Fibroblast of lung (primary cell): ENCODE data around the gene NUDT3.
"Not testable (repeated sequence)": the region's sequence is repeated elsewhere in the genome, so short reads cannot be mapped to it uniquely, and the experiment has no call there.

Source experiments
- EZH2 ChIP-seq: IDR thresholded peaks from 2 replicates; pipeline ENCODE4 v1.5.1; 2012; ENCODE audit warnings: low read length, control low read depth, mild to moderate bottlenecking; ENCODE audit errors: missing control alignments
- TF ChIP-seq, protein P1 (sequence below), 2 donors: IDR thresholded peaks in 1 of 2; conservative IDR thresholded peaks in 1 of 2; 1 replicate in 1 of 2; 2 replicates in 1 of 2; pipeline ENCODE4 v1.5.1; 2011 to 2012; ENCODE audit warnings: low read length in 2 of 2, control low read depth in 1 of 2, inconsistent platforms in 1 of 2, low read depth in 1 of 2, mild to moderate bottlenecking in 1 of 2

DNA sequence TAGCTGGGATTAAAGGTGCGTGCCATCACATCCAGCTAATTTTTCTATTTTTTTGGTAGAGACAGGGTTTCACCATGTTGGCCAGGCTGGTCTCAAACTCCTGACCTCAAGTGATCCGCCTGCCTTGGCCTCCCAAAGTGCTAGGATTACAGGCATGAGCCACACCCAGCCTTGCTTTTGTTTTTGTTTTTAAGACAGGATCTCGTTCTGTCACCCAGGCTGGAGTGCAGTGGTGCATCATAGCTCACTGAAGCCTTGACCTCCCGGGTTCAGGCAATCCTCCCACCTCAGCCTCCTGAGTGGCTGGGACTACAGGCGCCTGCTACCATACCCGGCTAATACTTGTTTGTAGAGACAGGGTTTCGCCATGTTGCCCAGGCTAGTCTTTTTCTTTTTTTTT is 38.9 kb downstream of the NUDT3 start:
- TF ChIP-seq, protein P1, sequence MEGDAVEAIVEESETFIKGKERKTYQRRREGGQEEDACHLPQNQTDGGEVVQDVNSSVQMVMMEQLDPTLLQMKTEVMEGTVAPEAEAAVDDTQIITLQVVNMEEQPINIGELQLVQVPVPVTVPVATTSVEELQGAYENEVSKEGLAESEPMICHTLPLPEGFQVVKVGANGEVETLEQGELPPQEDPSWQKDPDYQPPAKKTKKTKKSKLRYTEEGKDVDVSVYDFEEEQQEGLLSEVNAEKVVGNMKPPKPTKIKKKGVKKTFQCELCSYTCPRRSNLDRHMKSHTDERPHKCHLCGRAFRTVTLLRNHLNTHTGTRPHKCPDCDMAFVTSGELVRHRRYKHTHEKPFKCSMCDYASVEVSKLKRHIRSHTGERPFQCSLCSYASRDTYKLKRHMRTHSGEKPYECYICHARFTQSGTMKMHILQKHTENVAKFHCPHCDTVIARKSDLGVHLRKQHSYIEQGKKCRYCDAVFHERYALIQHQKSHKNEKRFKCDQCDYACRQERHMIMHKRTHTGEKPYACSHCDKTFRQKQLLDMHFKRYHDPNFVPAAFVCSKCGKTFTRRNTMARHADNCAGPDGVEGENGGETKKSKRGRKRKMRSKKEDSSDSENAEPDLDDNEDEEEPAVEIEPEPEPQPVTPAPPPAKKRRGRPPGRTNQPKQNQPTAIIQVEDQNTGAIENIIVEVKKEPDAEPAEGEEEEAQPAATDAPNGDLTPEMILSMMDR (conservative IDR thresholded peaks at IDR 0.05 in 1 of 2, IDR thresholded peaks at IDR 0.05 in 1 of 2; ENCODE audit: low read depth in 1 of 2, low read length in 2 of 2), result not testable (repeated sequence)
- TF ChIP-seq EZH2, result not testable (repeated sequence)
